Measurements from ENCODE around the gene NXN.
"Not testable (repeated sequence)": the region's sequence is repeated elsewhere in the genome, so short reads cannot be mapped to it uniquely, and the experiment has no call there.

The NXN gene

DNA sequence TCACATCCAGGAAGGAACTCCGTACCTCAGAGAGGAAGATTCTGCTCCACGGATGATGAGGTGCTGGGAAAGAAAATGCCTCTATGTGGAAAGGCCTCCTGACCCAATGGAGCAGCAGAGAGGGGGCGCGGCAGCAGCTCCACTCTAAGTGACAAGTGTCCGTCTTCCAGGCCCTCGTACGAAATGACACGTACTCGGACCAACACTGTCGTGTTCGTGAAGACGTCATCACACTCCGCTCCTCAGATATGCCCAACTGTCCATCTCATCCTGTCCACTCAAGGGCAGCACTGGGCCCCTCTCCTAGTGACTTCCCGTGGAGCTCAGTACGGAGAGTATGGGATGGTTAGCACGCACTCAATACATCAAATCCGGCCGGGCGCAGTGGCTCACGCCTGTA lies 165.2 kb downstream of the NXN start:
- DNase-seq: no peak

DNA sequence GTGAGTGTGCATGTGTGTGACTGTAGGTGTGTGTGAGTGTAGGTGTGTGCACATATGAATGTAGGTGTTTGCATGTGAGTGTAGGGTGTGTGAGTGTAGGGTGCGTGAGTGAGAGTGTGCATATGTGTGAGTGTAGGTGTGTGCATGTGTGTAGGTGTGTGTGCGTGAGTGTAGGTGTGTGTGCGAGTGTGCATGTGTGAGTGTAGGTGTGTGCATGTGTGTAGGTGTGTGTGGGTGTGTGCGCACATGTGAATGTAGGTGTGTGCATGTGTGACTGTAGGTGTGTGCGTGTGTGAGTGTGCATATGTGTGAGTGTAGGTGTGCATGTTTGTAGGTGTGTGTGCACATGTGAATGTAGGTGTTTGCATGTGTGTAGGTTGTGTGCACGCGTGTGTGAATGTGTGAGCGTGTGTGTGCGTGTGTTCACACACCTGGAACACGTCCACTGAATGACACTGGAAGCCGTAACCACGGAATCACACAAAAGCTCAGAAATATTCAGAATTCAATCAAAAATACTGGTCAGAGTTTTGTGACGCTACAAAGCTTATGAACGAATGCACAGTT lies 166.9 kb downstream of the NXN start:
- DNase-seq: no peak

DNA sequence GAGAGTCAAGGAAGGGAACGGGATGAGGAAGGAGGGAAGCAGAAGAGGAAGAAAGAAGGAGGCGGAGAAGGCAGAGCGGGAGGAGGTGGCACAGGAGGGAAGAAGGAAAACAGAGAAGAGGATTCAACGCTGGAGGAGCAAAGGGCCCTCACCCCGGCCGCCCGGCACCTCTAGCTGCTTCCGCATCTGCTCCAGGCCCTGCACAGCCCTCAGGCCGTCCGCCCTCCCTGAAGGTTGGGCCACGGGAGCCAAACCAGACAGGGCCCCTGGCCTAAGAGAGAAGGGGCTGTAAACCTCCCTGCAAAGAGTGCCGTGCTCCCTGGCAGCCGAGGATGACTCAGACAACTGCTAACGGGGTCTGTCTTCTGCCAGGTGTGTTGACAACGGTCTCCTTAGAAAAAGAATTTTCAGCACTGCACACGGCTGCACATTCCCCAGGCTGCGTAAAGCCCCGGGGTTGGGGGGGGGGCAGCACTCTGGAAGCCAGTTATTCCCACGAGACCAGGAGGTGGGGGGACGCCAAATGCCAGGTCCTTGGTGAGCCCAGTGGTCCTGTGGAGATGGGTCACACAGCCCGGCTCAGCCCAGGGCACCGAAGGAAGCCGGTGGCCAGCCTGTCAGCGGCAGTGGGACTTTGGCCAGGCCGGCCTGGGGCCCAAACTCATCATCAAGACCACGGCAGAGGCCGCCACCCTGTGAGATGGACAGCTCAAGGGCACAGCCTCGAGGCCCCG lies 168.4 kb downstream of the NXN start:
- no peak for DNase-seq

DNA sequence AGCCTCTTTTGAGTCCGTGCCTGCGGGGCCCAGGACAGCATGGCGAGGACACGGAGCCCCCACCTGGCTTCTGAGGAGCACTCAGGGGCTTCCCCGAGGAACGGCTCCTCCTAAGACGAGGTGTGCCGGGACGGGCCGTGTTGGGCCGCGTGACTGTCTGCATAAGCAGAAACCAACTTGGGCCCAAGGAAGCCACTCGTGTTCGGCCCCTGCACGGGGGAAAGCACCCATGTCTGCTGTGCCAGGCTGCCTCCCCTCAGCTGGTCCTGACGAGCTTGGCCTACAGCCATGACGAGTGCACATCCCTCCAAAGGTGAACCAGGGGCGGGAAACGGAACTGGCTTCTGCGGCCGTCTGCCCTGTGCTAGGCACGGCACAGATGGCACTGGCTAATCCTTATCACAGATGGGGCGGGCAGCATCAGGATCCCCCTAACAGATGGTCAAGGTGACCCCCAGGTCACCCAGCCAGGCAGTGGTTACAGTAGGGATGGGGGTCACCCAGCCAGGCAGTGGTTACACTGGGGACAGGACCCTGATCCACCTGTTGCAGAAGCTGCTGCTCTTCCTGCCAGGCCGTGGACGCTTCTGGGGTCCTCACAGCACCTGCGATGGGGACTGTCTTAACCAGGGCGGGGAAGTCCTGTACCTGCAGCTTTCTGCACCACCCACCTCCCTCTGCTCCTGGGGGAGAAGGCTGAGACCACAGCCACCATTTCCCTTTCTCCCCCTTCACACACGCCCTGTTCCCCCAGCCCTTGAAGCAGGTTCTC lies 171.9 kb downstream of the NXN start:
- no peak for DNase-seq

DNA sequence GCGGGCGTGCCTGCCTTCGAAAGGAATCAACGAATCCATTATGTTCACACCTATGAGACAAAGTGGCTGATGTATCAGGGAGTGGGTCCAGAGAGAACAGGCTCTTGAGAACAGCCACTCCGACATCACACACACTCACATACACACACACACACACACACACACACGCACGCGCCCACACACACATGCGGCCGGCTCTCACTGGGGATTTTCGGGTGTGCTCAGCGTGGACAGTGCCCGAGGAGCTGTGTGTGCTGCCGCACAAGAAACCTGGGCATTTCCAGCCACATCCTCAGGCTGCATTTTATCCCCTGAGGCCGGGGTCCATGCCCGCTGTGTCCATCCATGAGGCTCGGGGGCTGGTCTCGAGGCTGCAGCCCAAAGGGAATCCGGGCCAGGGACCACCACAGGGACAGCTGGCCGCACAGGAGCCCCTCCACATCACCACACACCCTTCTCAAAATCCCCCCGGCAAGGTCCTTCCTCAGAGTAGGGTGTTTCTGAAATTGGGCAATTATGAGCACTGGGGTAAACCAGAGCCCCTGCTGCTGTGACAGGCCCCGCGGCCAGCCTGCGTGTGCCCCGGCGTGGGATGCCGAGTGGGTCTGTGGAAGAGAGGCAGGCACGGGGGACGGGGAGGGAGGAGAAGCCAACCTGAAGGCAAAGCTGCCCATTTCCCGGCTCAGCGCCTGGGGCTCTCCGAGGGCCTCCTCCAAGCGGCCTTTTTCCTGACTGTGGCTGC lies 172.6 kb downstream of the NXN start:
- DNase-seq: no peak

DNA sequence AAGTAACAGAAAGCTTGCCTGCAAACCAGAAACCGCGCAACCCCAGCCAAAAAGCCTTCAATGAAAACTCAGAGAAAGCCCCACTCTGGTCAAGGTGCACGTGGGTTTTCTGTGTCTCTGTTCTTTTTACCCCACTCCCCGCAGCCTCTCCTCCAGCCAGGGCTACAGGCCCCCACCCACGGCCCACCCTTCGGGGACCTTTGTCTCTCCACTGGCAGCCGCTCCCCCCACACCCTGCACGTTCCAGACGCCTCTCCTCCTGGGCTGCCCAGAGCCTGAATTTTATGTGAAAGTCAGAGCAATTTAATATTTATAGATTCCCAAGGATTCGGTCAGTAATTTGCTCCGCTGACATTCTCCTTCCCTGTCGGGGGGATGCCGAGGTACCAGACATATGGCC lies 173.2 kb downstream of the NXN start:
- no peak for DNase-seq

DNA sequence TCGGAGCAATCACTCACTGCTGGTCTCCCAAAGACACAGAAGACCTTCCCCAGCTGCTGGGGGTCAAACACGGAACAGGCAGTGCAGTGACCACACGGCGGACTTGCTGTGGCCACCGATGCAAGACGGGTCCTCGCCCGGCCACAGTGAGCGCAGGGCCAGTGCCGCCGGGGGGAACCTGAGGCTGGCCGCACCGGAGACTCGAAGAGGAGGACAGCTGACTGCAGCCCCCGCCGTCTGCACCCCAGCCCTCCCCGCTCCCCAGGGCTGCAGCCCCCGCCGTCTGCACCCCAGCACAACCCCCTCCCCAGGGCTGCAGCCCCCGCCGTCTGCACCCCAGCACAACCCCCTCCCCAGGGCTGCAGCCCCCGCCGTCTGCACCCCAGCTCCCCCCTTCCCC lies 173.7 kb downstream of the NXN start:
- DNase-seq: not testable (repeated sequence)

DNA sequence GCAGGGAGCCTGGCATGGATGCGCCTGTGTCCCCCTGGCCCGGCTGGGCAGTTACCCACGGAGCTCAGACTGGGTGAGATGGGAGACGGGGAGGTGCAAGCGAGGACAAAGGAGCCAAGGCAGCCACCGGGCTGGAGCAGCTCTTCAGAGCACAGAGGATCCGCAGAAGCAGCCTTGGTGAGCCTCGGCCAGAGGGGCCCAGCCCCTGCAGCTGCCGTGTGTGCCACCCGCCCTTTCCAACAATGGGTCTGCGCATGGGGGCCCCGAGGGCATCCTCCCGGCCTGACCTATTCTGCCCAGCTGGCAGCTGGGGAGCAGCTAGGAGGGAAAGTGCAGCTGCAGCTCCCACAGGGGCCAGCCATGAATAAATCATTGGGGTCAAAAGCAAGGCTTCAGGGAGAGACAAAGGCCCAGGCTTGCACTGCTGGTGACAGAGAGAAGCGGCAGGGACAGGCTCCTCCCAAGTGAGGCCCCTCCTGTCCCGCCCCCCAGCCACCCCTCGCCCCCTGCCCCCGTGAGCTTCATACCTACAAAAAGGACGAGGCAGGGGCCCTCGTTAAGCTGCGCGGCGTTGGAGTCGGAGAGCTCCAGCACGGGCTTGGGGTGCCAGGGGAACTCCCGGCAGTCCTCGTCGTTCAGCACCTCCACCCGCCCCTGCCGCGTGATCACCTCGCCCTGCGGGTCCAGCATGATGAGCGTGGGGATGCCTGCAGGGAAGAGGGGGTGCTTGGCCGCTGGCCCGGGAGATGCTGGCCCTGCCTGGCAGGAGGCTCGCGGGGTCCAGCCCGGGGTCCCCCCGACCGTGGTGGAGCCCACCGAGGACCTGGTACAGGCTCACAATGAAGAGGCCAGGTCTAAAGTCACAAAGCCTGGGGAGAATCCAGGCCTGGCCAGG lies 174.8 kb downstream of the NXN start:
- no peak for DNase-seq

DNA sequence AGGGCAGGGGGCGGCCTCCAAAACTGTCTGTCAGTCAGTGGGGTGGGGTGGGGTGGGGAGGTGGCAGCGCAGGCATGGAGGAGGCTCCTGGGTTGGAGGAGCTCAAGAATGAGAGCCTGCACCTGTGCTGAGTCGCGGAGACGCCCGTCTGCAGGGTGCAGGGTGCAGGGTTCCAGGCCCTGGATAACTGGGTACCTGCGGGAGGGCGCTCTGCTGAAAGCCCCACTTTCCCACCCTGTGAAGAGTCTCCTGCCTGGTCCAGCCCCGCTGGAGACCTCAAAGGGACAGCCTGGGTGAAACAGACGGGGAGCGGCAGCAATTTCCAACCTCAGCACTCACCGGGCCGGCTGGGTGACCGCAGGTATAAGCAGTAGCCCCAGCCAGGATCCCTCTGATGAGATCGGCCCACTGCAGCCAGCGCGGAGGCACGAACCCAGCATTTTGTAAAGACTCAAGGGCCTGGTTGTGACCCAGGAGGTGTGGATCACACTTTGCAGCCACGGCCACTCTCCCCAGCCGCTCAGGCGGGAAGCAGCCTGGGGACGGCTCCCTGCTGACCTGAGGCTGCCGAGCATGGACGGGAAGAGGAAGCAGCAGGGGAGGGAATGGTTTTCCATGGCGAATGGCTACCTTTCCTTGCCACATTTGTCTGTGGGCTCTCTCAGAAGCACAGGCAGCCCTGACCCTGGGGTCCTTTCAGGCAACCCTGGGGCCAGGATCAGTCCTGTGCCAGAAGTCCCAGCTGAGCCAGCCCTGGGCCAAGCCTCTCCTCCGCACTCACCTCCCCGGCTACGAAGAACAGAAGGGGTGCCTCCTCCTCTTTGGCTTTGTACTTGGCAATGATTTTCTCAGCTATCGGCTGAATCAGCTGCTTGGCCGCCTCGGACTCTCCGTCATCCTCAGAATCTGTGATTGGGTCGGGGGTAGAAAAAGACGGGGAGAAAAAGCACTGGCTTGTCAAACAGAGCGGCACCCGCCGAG lies 176.4 kb downstream of the NXN start:
- no peak for DNase-seq

DNA sequence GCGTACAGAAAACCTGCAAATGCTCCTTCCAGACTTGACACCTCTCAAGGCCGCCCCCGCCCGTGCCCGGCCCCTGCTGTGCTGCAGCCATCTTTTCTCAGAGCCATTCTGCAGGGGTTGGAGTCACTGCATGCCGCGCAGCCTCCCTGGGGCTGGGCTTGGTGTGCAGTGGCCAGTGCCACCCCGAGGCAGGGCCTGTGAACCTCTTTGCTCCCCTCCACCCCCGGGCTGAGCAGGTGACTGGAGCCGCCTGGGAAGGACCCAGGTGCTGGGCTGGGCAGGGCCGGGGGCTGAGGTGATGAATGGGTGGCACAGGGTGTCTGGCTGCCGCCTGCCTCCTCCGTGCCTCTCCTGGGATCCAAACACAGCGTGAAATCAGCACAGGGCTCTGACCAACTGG lies 177.1 kb downstream of the NXN start:
- no peak for DNase-seq

DNA sequence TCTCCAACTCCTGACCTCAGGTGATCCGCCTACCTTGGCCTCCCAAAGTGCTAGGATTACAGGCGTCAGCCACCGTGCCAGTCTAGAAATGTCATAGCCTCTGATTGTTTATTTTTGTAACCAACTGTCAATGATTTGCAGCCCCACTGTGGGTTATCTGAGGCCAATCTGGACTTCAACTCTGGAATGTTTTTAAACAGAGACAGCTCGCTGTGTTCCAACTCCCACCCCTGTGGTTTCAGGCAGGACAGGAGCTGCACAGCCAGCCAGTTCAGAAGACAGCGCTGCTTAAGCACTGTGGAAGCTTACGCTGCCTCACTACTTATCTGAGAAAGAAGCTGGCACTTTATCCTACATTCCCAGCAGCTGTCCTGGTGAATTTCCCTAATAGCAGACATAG lies 177.9 kb downstream of the NXN start:
- DNase-seq: no peak

DNA sequence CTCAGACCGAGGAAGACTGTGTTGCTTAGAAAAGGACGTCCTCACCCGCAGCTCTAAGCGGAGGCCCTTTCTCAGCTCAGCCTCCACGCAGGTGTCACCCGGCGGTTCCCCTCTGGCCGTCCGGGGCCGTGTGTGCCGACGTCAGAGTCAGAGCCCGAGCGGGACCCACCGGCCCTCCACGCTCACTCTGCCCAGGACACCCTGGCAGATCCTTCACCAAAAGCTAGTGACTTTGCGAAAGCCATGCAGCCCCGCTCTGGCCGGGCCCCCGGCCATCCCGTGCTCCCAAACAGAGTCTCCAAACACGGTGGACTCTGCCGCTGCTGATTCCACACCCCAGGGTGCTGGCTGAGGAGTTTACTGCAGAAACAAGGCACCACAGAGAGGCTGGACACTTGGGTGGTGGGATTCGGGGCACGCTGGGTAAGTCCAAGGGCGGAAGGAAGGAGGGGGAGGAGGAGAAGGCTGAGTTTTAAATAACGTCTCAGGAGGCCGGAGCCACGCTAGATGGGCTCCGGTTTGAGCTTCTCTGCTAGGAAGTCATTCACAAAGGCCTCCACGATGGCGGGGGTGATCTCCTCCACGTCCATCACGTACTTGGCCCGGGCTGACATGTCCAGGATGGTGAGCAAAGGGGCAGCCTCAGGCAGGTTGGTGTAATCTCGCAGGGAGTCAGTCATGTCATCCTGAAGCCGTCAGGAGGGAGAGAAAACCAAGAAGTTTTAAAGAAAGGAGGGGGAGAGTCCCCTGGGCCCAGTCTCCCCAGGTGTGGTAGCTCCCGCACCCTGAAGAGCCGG lies 178.9 kb downstream of the NXN start:
- DNase-seq: no peak

DNA sequence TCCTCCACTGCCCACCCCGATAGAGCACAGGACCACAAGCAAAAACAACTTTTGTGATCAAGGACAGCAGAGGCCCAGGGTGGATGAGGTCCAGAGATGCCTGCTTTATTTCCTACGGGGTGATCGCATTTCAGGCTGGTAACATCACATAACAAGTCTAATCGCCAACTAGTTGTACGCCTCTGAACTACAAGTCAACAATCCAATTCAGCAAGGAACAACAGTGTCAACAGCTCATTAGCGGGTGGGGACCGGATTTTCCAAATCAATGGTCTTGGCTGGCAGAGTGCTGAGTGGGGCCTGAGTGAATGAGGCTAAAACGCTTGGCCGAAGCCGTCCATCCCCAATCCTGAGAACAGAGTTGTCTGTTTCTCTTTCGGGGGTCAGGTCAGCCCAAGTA lies 180.3 kb downstream of the NXN start:
- no peak for DNase-seq

DNA sequence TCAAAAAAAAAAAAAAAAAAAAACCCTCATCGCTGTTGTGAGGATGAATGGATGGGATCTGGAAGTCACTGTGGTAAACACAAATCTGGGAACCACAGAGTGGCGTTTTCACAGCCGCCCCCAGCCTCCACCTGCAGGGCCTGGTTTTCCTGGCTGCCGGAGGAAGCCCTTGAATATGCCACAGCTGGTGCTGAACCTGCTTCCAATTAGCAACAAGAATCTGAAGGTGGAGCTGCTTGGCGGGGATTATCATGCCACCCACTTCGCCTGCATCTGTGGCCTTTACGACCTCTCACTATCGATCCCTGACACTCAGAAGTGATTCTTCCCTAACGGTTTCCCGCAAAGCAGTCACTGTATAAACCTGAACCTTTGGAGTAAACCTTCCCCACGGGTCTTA lies 181.3 kb downstream of the NXN start:
- DNase-seq: no peak

DNA sequence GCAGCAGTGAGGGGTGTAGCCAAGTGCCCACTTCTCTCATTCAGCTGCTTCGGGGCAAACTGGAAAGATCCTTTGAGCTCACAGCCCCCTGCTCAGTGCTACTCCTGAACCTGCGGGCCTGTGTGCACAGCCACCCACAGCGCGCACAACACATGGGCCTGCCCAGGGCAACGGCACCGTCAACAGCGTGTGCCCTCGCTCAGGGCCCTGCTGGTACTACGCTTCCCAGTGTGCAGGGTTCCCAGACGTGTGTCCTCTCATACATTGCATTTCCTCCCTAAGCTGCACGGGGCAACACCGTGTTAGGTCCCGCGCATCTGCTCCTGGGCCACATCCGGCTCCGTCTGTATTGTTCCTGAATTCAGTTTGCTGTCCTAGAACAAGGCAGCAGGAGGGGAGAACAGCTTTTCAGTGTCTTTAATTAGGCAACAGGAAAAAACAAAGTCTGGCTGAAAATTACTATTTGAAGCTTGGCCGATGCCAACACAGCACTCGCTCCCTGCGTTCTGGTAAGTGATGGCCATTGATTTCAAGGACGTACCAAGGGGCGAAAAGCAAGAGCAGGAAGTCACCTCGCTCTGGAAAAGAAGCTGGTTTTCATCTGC lies 182.2 kb downstream of the NXN start:
- no peak for DNase-seq

DNA sequence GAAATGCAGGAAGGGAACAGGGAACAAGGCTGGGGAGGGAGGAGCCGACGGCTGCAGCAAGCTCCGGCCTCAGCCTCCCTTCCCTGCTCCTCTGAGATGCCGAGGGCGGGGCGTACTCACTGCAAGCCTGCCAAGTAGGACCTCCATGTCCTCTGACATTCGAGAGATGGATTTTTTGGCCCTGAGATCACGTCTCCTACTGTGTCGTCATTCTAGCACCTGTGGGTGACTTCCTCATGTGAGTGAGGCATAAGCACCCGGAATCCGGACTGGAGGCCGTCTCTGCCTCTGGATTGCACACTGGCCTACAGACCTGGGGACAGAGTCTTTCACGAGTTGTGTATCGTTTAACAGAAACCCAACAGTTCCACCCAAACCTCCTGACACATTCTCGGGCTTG lies 183.0 kb downstream of the NXN start:
- DNase-seq: no peak

DNA sequence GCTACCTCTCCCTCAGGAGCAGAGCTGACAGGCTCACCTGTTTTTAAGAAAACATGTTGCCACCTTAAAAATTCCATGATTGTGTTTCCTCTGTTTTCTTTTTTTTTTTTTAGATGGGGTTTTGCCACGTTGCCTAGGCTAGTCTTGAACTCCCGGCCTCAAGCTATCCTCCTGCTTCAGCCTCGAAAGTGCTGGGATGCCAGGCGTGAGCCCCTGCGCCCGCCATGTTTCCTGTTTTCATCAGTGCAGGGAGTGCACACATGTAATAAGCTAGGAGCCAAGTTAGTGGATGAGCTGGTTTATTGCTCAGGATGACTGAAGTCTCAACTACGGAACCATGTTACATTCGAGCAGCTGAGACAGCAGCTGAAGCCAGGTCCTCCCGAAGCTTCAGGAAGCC lies 183.9 kb downstream of the NXN start:
- no peak for DNase-seq

DNA sequence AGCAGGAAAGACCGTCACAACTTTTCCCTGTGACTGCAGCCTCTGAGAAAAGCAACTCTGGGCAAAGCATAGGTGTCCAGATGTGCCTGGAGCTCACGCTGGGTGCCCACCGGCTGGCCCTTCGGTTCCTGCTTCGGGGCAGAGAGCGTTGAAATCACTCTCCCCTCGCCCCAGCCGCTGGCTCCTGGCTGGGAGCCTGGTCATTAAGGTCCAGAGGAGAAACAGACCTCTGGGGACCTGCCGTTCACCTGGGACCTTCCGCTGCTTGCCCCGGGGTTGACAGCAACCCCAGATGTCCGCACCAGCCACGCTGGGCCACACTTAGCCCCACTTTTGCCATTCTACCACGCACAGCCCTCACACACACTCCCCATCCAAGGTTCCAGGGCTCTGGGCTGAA lies 184.3 kb downstream of the NXN start:
- no peak for DNase-seq

DNA sequence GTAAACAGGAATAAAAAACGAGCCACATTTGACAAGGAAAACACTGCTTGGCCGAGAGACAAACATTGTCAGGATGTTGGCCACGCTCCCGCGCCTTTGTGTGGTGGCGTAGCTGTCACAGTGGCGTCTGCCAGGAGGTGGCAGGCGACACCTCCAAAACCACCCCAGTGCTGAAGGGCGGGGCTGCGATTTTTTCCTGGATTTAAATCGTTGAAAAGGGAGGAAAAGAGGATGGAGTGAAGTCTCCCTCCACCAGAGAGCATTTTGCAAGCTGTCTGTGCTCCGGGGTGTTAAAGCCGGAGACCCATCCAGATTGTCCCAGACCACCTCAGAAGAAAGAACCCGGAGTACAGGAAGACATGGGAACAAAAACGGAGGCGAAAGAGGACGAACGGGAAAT lies 184.7 kb downstream of the NXN start:
- peak; percentile 57 for DNase-seq

DNA sequence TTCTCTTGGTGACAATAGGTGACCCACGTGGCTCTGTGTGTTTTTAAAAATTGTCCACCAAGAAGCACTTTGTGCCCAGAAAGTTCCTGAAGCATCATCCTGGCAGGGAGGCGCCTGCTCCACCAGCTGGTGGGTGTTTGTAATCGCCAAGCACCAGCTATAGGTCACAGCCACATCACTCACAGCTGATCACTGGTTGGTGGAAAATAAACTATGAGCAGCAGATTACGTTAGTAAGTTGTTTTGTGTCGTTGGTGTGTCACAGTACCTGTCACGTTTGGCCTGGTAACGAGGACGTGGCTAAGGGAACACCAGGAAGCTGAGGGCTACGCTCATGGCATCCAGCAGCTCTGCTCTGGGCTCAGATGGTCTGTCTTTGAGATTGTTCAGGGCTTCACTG lies 187.3 kb downstream of the NXN start:
- DNase-seq: no peak

All from activated T-cell treated with anti-CD3 and anti-CD28 coated beads, Interleukin-2, amount 50 U/mL, for 48 hours (primary cell).